ENCODE data around the gene ST8SIA4.
"Not testable (repeated sequence)": the region's sequence is repeated elsewhere in the genome, so short reads cannot be mapped to it uniquely, and the experiment has no call there.

Gene ST8SIA4

DNA sequence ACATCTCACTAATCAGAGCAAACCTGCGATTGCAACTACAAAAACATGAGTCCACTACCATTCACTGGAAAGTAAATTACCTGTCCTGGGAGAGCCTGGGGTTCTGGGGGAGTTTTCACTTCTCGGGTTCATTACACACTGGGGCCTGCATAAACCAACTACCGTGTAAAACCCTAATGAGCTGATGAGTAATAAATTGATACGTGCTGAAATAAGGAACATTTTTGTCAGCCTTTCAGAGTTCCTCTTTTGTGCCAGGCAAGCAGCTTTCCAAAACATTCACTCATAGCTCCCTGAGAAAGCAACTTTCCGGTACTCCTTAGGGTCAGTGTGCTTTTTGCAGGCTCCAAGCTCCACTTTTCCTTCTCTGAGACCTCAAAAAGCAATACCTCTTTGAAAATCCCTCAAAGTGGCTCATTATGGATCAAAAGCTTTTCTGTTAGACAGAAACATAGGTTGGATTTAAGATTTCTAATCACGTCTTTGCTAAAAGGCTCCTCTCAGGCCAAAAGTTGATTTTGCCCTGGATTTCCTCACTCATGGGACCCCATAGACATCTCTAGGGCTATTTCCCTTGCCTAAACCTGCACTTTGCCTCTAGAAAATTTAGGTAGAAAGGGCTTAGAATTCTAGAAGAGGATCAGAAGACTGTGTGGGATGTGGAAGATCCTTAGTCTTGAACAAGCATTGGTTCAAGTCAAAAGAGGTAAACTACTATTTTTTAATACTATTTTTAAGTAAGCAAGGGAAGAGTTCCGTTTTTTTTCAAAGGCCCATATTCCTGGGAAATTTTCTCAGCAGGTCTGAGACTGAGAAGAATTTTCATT is 74.8 kb downstream of the ST8SIA4 start:
- no peak for DNase-seq

- peak; percentile 40 to 53 for DNase-seq
These were observed 75.6 kb downstream of the ST8SIA4 start for GRCh38 chr5:100827481-100827889.

DNA sequence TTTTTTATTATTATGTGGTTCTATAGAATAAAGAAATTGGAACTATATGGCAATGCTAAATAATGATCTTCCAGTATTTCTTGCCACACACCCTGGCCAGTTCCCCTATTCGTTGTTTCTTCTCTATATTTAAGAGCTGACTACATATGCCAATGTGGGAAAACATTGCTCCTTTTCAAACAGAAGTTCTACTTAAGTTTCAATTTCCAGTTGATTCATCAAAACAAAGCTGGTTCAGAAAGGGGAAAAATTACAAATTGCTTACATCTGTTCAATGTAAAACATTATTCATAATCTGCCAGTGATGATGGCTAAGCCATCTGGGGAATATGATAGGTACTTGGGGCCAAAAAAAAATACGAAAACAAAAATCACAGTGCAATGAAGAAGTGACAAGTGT is 76.9 kb downstream of the ST8SIA4 start:
- DNase-seq = no peak

DNA sequence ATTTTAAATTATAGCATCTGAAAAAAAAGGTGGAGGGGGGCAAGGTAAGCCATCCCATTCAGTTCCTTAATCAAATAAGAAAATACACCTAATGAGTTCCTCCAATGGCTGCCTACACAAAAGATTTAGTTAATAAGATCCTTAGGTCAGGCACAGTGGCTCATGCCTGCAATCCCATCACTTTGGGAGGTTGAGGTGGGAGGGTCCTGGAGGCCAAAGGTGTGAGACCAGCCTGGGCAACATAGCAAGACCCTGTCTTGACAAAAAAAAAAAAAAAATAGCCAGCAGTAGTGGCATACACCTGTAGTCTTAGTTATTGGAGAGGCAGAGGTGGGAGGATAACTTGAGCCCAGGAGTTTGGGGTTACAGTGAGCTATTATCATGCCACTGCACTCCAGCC is 78.4 kb downstream of the ST8SIA4 start:
- no peak for DNase-seq

GRCh38 chr5:100823812-100824211 is 79.3 kb downstream of the ST8SIA4 start:
- no peak for DNase-seq

DNA sequence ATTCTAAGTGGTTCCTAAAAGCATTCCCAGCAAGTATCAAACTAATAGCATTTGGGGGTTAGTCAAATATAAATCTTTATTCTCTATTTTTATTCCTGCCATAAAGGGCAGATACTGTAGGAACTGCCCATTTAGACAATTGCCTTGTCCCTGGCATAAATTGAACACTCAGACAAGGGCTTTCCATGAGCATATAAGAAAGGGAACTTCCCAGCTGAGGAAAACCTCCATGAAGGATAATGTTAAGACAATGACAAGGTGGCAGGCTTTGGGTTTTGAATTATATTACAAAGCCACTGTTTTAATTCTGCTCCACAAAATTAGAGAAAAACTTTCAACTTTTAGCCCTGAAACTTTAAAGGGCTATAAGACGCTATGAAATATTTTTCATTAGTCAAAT is 81.3 kb downstream of the ST8SIA4 start:
- DNase-seq = no peak

GRCh38 chr5:100818340-100818739 is 84.7 kb downstream of the ST8SIA4 start:
- DNase-seq = no peak

- peak in 1 of 2 experiments; percentile 9 for DNase-seq
These were observed 99.7 kb downstream of the ST8SIA4 start for GRCh38 chr5:100803397-100803796.

- no peak for DNase-seq
These were observed 100.9 kb downstream of the ST8SIA4 start for GRCh38 chr5:100802208-100802607.

GRCh38 chr5:100800562-100800961 is 102.5 kb downstream of the ST8SIA4 start:
- no peak for DNase-seq

GRCh38 chr5:100799166-100799565 is 103.9 kb downstream of the ST8SIA4 start:
- DNase-seq = no peak

DNA sequence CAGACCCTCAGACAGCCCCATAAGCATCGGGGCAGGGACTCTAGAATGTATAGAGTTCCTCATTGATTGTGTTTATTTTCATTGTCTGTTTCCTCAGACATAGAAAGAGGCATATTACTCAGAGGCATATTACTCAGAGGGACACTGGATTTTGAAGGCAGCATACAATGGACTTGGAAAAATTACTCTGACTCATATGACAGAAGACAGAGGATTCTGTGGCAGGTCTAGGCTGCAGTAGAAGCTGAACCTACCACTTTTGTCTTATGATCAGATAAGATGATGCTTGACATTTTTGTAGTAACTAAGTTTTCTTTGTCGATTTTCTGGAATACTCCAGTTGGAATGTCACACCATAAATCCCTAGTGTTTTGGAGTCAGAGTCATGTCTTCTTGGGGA is 105.2 kb downstream of the ST8SIA4 start:
- DNase-seq = no peak

GRCh38 chr5:100796851-100797250 is 106.2 kb downstream of the ST8SIA4 start:
- no peak for DNase-seq

- DNase-seq = no peak
These were observed 108.2 kb downstream of the ST8SIA4 start for GRCh38 chr5:100794844-100795243.

GRCh38 chr5:100794218-100794617 is 108.9 kb downstream of the ST8SIA4 start:
- DNase-seq = no peak

GRCh38 chr5:100792781-100793180 is 110.3 kb downstream of the ST8SIA4 start:
- no peak for DNase-seq

DNA sequence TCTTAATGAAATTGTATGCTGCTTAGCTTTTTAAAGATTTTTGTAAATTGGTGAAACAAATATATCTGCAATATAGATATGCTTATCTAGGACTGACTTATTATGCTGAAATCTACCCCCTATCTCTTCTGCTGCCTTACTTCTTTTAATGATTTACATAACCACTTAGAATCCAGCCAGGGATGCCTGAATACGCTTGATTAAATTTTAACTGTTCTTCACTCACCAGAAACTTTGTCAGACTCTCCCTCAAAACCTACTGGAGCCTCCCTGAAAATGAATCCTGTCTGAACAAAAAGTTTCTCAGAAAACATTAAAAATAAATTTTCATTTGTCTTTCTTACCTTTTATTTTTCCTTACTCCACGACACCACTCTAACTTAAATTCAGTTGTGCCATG is 111.7 kb downstream of the ST8SIA4 start:
- DNase-seq = no peak

- no peak for DNase-seq
These were observed 112.1 kb downstream of the ST8SIA4 start for GRCh38 chr5:100790951-100791350.

DNA sequence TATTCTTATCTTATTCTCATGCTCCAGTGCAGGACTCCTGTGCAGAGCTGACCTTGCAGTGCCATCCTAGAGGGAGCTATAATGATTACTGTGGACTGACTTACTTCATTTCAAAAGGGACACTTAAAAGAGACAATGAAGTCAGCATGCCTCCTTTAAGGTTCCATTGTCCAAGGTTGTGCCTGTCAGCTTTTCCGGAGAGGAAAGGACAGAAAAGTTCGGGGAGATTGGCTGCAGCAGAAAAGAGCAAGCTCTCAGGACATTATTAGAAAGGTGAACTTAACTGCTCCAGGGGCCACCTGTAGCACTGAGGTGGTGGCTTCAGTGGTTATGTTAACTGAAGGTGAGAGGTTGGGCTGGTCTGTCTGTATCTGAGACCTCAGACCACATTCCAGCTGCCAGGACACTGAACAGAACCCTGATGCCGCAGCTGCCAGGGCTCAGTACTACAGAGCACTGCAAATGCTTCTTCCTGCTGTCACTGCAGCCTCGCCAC is 112.9 kb downstream of the ST8SIA4 start:
- DNase-seq = no peak

- DNase-seq = no peak
These were observed 113.4 kb downstream of the ST8SIA4 start for GRCh38 chr5:100789694-100790093.

DNA sequence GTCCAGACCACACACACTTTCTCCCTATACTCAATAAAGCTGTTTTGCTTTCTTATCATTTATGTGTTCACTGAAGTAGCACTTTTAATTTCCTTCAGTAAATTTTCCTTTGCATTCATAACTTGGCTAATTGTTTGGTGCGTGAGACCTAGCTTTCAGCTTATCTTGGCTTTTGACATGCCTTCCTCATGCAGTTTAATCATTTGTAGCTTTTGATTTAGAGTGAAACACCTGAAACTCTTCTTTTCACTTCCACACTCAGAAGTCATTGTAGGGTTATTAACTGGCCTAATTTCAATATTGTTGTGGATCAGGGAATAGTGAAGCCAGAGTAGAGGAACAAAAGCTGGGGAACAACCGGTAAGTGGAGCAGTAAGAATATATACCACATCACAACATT is 114.7 kb downstream of the ST8SIA4 start:
- no peak for DNase-seq

DNA sequence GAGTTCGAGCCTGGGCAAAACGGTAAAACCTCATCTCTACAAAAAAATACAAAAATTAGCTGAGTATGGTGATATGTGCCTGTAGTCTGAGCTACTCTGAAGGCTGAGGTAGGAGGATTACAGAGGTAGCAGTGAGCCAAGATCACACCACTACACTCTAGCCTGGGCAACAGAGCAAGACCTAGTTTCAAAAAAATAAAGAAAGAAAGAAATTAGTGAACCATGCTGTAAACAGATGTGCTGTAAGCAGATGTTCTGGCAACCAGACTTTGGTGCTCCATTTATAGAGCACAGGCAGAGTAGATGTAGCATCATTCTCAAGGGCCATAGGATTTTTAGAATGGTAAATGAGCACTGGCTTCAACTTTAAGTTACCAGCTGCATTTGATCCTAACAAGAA is 115.4 kb downstream of the ST8SIA4 start:
- no peak for DNase-seq

- not testable (repeated sequence) for DNase-seq
These were observed 117.5 kb downstream of the ST8SIA4 start for GRCh38 chr5:100785536-100785935.

GRCh38 chr5:100780376-100780870 is 122.7 kb downstream of the ST8SIA4 start:
- DNase-seq = no peak
